Activated CD4-positive, alpha-beta T cell treated with anti-CD3 and anti-CD28 coated beads, Interleukin-2, amount 50 U/mL, for 24 hours (primary cell): Measurements from ENCODE around the gene BAIAP3.
A peak's percentile ranks its signal among the peaks of the same experiment; 100 is the strongest.

Experiments used
- DNase-seq, 2 donors: peaks; one replicate each; pipeline ENCODE4 v3.0.0-alpha.2; 2020; ENCODE audit warnings: low read depth in 1 of 2, low spot score in 1 of 2

The BAIAP3 gene

GRCh38 chr16:1345651-1346421 lies 12.4 kb downstream of the BAIAP3 start:
- DNase-seq: no peak

- no peak for DNase-seq
Measured at GRCh38 chr16:1346422-1347285, 13.2 kb downstream of the BAIAP3 start.

GRCh38 chr16:1347286-1347855 lies 13.9 kb downstream of the BAIAP3 start:
- DNase-seq: no peak

- no peak for DNase-seq
Measured at GRCh38 chr16:1347962-1348361, 14.5 kb downstream of the BAIAP3 start.

GRCh38 chr16:1348441-1348840 lies 15.0 kb downstream of the BAIAP3 start:
- no peak for DNase-seq

GRCh38 chr16:1348926-1349325 lies 15.5 kb downstream of the BAIAP3 start:
- DNase-seq: no peak

- DNase-seq: no peak
Measured at GRCh38 chr16:1349351-1349750, 15.9 kb downstream of the BAIAP3 start.

- DNase-seq: no peak
Measured at GRCh38 chr16:1349951-1350350, 16.5 kb downstream of the BAIAP3 start.

- DNase-seq: no peak
Measured at GRCh38 chr16:1350691-1351090, 17.2 kb downstream of the BAIAP3 start.

GRCh38 chr16:1351215-1351581 lies 17.8 kb downstream of the BAIAP3 start:
- no peak for DNase-seq

- DNase-seq: peak; percentile 71 to 83
Measured at GRCh38 chr16:1351582-1352362, 18.3 kb downstream of the BAIAP3 start, which contains the start of the genes GNPTG and TSR3. Gene GNPTG (plus strand): TSS chr16:1351931. CDS start chr16:1351966, 35 bp downstream. Gene TSR3 (minus strand): TSS chr16:1351878. CDS start chr16:1351804, 74 bp downstream.

GRCh38 chr16:1354815-1355540 lies 21.5 kb downstream of the BAIAP3 start:
- no peak for DNase-seq

- DNase-seq: no peak
Measured at GRCh38 chr16:1355591-1355990, 22.1 kb downstream of the BAIAP3 start.

- no peak for DNase-seq
Measured at GRCh38 chr16:1356061-1356900, 22.8 kb downstream of the BAIAP3 start.

GRCh38 chr16:1357906-1358566 lies 24.6 kb downstream of the BAIAP3 start:
- no peak for DNase-seq

GRCh38 chr16:1361685-1362360 lies 28.4 kb downstream of the BAIAP3 start:
- DNase-seq: no peak

- no peak for DNase-seq
Measured at GRCh38 chr16:1362807-1363206, 29.4 kb downstream of the BAIAP3 start.

GRCh38 chr16:1363501-1364041 lies 30.1 kb downstream of the BAIAP3 start:
- peak; percentile 43 to 44 for DNase-seq
